Common myeloid progenitor, CD34-positive (primary cell): ENCODE measurements around the gene APCS. TPM values are rescaled to one million over a fixed set of nuclear protein-coding genes. Genes with fewer than 3 reads are reported as not detected.

Experiments used
- CTCF ChIA-PET: fragments of 350-600 bp; sonication (Branson Sonifier 250); formaldehyde crosslinking; loops from one replicate; lab custom pipeline; 2021; ENCODE audit warnings: antibody characterized with exemption; lab: Charles Lee
- POLR2A ChIA-PET: fragments of 350-600 bp; sonication (Branson Sonifier 250); formaldehyde crosslinking; loops from one replicate; lab custom pipeline; 2021; ENCODE audit warnings: antibody characterized with exemption; lab: Charles Lee
- DNase-seq, 3 donors: peaks; one replicate each; pipeline versions ENCODE4 v3.0.0 to v3.0.0-alpha.2; 2013
- H3K27ac ChIP-seq, 2 experiments: 1 replicate in 1 of 2; 2 replicates in 1 of 2; pipeline ENCODE4 v1.7.0; 2013; ENCODE audit warnings: inconsistent platforms in 2 of 2, low read length in 2 of 2, mild to moderate bottlenecking in 2 of 2, low read depth in 1 of 2, moderate library complexity in 1 of 2; ENCODE audit not compliant: severe bottlenecking in 2 of 2, insufficient read depth in 1 of 2, poor library complexity in 1 of 2
- H3K27me3 ChIP-seq, 5 experiments: replicated peaks in 2 of 5; 1 replicate in 3 of 5; 2 replicates in 2 of 5; pipeline versions ENCODE4 v1.6.1 to v1.7.0; 2013; ENCODE audit warnings: low read length in 4 of 5, mild to moderate bottlenecking in 2 of 5, moderate library complexity in 2 of 5, inconsistent platforms in 1 of 5; ENCODE audit not compliant: insufficient read depth in 5 of 5, control insufficient read depth in 4 of 5
- H3K36me3 ChIP-seq, 4 experiments: 1 replicate in 2 of 4; 2 replicates in 2 of 4; pipeline versions ENCODE4 v1.6.1 to v1.7.0; 2013; ENCODE audit warnings: low read length in 3 of 4, control low read depth in 1 of 4, mild to moderate bottlenecking in 1 of 4; ENCODE audit not compliant: control insufficient read depth in 4 of 4, insufficient read depth in 4 of 4
- H3K4me1 ChIP-seq, 4 experiments: 1 replicate in 3 of 4; 2 replicates in 1 of 4; pipeline versions ENCODE4 v1.6.1 to v1.7.1; 2013; ENCODE audit warnings: low read length in 3 of 4, mild to moderate bottlenecking in 3 of 4, control low read depth in 1 of 4, inconsistent platforms in 1 of 4, moderate library complexity in 1 of 4; ENCODE audit not compliant: control insufficient read depth in 4 of 4, insufficient read depth in 4 of 4; ENCODE audit errors: control extremely low read depth in 1 of 4
- H3K4me3 ChIP-seq, 7 experiments: 1 replicate in 4 of 7; 2 replicates in 3 of 7; pipeline versions ENCODE4 v1.5.1 to v1.7.0; 2013; ENCODE audit warnings: mild to moderate bottlenecking in 7 of 7, low read length in 6 of 7, moderate library complexity in 6 of 7, inconsistent platforms in 2 of 7, low read depth in 2 of 7, control low read depth in 1 of 7; ENCODE audit not compliant: insufficient read depth in 4 of 7, control insufficient read depth in 1 of 7; ENCODE audit errors: extremely low read depth in 1 of 7
- H3K9me3 ChIP-seq, 5 experiments: 1 replicate in 4 of 5; 2 replicates in 1 of 5; pipeline versions ENCODE4 v1.6.1 to v1.7.1; 2013; ENCODE audit warnings: low read length in 4 of 5, mild to moderate bottlenecking in 2 of 5, inconsistent platforms in 1 of 5, low read depth in 1 of 5, moderate library complexity in 1 of 5; ENCODE audit not compliant: control insufficient read depth in 4 of 5, insufficient read depth in 2 of 5; ENCODE audit errors: control extremely low read depth in 1 of 5
- WGBS: methylation state at CpG from one replicate; pipeline ENCODE4 v1.1.5; 2013; ENCODE audit not compliant: insufficient coverage; 5-methylcytosine and 5-hydroxymethylcytosine counted together
- polyA plus RNA-seq: library from polyadenylated mRNA; unstranded; fragments of 120-200 nt; gene quantifications from one replicate; pipeline ENCODE4 v1.2.1, GENCODE V29; 2013

APCS gene
- polyA plus RNA-seq = not detected

DNA sequence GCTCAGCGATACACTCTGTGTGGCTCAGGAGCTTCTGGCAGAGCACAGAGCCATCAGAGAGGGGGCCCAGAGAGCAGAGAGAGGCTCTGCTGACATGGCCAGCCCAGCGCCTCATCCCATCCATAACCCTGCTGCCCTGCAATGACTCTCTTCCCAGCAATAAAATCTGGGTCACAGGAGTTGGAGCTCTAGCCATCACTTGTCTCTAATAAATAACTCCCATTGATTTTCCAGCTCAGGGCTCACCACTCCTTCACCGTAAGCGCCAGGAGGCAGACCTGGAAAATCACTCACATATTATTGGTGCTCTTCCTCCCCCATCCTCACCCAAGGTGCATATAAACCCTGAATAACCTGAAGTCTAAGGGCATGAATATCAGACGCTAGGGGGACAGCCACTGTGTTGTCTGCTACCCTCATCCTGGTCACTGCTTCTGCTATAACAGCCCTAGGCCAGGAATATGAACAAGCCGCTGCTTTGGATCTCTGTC, at the start of gene APCS:
APCS (plus strand) TSS at position 366 of the 491 bp plus-strand sequence; CDS start at position 462, 96 bp downstream.
- ChIA-PET CTCF (no interaction called here), POLR2A (no interaction called here)
- WGBS = 96% methylated on average over 5 of the region's 6 CpGs
- no peak for DNase-seq
- H3K9me3 ChIP-seq = peaks cover 0 to 3% (median 2%) of the 10 kb centered on the region in 5 experiments
- H3K4me1 ChIP-seq = no peaks in the 10 kb centered on the region
- no peak within 1 kb of the TSS for H3K4me3 ChIP-seq
- no peak within 1 kb of the TSS for H3K27ac ChIP-seq
- peaks cover 0 to 2% (median 0%) of the 10 kb centered on the region in 5 experiments for H3K27me3 ChIP-seq
- H3K36me3 ChIP-seq = no peaks in the 10 kb centered on the region

DNA sequence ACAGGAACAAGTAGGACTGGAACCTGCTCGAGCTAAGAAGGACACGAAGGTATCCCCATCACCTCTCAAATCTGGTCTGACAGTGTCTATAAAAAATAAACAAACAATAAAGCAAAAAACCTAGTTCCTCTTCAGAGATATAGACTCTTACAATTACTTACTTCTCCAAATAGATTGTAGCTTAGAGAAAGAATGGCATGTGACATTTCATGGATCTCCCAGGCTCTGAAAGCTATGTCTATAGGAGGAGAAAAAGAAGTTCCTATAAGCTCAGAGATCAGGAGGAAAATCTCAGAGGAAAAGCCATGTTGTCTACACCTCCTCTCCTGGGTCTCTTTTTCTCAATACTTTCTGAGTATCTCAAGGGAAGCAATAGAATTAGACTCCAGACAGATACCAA, 39.5 kb upstream of the APCS start:
- H3K36me3 ChIP-seq = no peaks in the 10 kb centered on the region
- ChIA-PET CTCF (no interaction called here), POLR2A (no interaction called here)
- no peaks in the 10 kb centered on the region for H3K4me1 ChIP-seq
- WGBS = no CpG with 5 or more reads among the region's 2 CpGs
- DNase-seq = no peak
- no peak overlapping the region for H3K4me3 ChIP-seq
- H3K9me3 ChIP-seq = no peaks in the 10 kb centered on the region
- no peak overlapping the region for H3K27ac ChIP-seq
- no peaks in the 10 kb centered on the region for H3K27me3 ChIP-seq

DNA sequence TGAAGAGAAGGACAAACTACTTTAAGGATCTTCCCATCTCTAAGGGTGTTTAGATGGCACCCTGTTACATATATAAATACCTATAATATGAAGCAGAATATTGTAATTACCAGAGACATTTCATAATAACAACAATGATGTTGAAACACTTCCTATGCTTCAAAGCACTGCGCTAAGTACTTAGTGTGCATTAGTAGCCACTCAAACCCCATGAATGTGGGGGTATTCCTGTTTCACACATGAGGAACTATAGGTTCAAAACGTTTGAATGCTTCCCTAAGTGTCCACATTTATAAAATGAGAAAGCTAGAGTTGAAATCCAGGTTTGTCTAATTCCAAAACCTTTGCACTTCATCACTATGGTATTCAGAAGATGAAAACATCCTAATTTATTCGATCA, 33.4 kb upstream of the APCS start:
- 100% methylated on average over 2 of the region's 3 CpGs for WGBS
- no peaks in the 10 kb centered on the region for H3K4me1 ChIP-seq
- H3K9me3 ChIP-seq = no peaks in the 10 kb centered on the region
- H3K27ac ChIP-seq = no peak overlapping the region
- H3K27me3 ChIP-seq = no peaks in the 10 kb centered on the region
- H3K4me3 ChIP-seq = no peak overlapping the region
- DNase-seq = peak in 1 of 3 donors; percentile 5
- POLR2A ChIA-PET = no interaction called here
- CTCF ChIA-PET = no interaction called here
- H3K36me3 ChIP-seq = no peaks in the 10 kb centered on the region

DNA sequence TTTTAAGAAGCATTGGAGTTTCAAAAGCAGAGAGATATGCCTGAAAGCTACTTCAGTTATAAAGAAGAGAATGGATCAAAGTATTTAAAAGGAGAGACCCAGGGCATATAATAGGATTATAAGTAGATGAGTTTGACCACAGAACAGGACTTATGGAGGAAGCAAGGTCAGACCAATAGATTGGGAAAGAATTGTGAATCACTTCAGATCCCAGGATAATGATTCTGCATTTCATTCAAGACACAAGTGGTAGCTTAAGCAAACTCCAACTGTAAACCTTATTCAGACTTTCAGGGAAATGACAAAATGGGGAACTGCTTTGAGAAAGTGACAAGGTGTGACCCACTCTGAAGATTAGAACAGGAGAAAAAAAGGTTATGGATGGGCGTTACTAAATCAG, 32.9 kb upstream of the APCS start:
- H3K27me3 ChIP-seq = no peaks in the 10 kb centered on the region
- CTCF ChIA-PET = no interaction called here
- H3K4me3 ChIP-seq = no peak overlapping the region
- no peak overlapping the region for H3K27ac ChIP-seq
- POLR2A ChIA-PET = no interaction called here
- peak in 1 of 3 donors; percentile 3 for DNase-seq
- no peaks in the 10 kb centered on the region for H3K36me3 ChIP-seq
- no peaks in the 10 kb centered on the region for H3K4me1 ChIP-seq
- H3K9me3 ChIP-seq = no peaks in the 10 kb centered on the region
- 89% methylated on average over 1 of the region's 1 CpG for WGBS

DNA sequence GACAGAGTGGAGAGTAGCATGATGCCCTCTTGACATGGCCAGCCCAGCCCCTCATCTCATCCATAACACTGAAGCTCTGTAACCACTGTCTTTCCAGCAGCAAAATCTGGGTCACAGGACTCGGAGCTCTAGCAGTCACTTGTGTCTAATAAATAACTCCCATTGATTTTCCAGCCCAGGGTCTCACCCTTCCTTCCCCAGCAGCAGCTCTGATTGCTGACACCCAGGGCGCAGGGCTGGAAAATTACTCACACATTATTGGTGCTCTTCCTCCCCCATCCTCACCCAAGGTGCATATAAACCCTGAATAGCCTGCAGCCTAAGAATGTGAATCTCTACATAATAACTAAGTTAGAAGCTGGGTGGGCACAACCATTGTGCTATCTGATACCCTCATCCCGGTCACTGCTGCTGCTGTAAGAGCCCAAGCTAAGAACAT, 30.7 kb upstream of the APCS start:
- Histone ChIP-seq H3K4me1 (no peaks in the 10 kb centered on the region), H3K27me3 (no peaks in the 10 kb centered on the region), H3K27ac (no peak overlapping the region), H3K4me3 (no peak overlapping the region), H3K36me3 (no peaks in the 10 kb centered on the region), H3K9me3 (no peaks in the 10 kb centered on the region)
- no peak for DNase-seq
- ChIA-PET CTCF (no interaction called here), POLR2A (no interaction called here)
- WGBS = 93% methylated on average over 2 of the region's 3 CpGs

DNA sequence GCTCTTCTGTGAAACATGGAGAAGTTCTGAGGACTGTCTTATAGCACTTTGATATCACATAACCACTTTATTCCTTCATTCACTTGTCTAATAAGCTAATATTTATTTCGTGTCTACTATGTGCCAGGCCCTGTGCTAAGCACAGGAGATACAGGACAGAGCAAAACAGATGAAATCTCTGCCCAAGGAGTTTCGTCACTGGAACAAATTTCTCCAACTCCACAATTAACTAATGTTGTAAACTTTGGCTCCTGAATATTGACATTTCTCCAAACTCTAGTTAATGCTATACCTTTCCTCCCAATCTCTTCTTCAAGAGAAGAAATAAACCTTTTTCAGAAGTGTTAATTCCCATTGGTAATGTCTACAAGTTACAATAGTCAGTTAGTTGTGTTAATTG, 27.0 kb upstream of the APCS start:
- peaks cover 0 to 9% (median 0%) of the 10 kb centered on the region in 5 experiments for H3K9me3 ChIP-seq
- CTCF ChIA-PET = no interaction called here
- no peaks in the 10 kb centered on the region for H3K36me3 ChIP-seq
- no peaks in the 10 kb centered on the region for H3K4me1 ChIP-seq
- no peak overlapping the region for H3K27ac ChIP-seq
- no peak for DNase-seq
- no peaks in the 10 kb centered on the region for H3K27me3 ChIP-seq
- POLR2A ChIA-PET = no interaction called here
- WGBS = 100% methylated on average over 1 of the region's 2 CpGs
- H3K4me3 ChIP-seq = no peak overlapping the region

DNA sequence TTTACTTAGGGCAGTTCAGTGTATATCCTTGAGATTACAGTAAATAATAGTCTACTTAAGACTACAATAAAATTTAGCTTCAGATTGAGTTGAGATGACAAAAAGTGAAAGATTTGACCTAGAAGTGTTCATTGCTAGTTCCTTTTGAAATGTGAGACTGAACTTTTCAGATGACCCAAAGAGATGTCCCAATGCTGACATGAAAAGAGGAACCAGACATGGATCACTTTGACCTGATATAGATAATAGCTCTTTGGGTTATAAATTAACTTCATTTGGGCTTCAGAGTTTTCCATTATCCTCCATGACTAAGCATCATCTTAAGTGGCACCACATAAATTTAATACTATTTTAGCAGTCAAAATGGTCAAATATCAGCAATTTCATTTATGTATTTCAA, 26.1 kb upstream of the APCS start:
- no peak overlapping the region for H3K27ac ChIP-seq
- H3K4me1 ChIP-seq = no peaks in the 10 kb centered on the region
- ChIA-PET CTCF (no interaction called here), POLR2A (no interaction called here)
- no peaks in the 10 kb centered on the region for H3K36me3 ChIP-seq
- H3K9me3 ChIP-seq = peaks cover 0 to 9% (median 0%) of the 10 kb centered on the region in 5 experiments
- H3K27me3 ChIP-seq = no peaks in the 10 kb centered on the region
- no peak for DNase-seq
- no peak overlapping the region for H3K4me3 ChIP-seq
